LNCAP (cell line): Measurements from ENCODE around the gene LYSET.

Experiments
- CTCF ChIP-seq: fragments of 450-650 bp; IDR thresholded peaks from 2 replicates; pipeline ENCODE4 v1.5.1; 2017; ENCODE audit warnings: mild to moderate bottlenecking

LYSET gene

GRCh38 chr14:93171376-93171775 is 13.7 kb upstream of the LYSET start:
- TF ChIP-seq CTCF, result no peak

- no peak for TF ChIP-seq CTCF
Observed at GRCh38 chr14:93173943-93174395, 11.1 kb upstream of the LYSET start.

DNA sequence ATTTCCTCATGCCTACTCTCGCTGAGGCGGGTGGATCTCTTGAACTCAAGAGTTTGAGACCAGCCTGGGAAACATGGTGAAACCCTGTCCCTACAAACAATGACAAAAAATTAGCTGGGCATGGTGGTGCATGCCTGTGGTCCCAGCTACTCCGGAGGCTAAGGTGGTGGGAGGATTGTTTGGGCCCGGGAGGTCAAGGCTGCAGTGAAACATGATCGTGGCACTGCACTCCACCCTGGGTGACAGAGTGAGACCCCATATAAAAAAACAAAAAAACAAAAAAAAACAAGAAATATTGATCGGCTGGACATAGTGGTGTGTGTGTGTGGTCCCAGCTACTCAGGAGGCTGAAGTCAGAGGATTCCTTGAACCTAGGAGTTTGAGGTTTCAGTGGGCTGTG is 9.6 kb upstream of the LYSET start:
- no peak for TF ChIP-seq CTCF

DNA sequence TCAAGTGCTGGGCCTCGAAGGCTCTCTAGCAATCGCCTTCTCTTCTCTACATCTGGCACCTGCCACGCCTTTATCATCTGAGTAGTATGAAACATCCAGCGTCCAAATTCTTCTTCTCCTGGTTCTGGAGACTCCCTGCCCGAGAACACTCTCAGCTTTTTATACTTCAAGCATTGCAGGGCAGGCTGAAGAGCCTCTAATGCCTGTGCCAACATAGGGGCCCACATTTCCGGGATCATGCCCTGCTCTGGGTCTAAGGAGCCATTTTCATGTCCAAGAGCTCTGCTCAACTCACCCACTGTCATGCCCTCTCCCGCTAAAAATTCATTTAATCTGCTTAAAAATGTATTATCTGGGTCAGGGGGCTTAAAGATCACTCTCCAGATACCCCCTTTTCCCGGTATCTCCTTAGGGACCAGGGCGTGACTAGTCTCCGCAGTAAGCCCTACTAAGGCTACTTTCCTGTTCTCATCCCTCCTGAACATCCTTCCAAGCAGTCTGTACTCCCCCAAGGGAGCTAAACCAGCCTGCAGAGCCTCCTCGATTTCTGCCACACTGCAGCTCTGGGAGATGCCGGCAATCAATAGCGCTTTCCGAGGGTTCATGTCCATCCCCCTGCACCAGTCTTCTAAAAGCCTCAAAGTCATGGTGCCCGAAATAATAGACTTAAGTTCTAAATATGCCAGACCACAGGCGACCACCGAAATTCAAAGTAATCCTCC is 1.4 kb upstream of the LYSET start:
- TF ChIP-seq CTCF, result no peak

DNA sequence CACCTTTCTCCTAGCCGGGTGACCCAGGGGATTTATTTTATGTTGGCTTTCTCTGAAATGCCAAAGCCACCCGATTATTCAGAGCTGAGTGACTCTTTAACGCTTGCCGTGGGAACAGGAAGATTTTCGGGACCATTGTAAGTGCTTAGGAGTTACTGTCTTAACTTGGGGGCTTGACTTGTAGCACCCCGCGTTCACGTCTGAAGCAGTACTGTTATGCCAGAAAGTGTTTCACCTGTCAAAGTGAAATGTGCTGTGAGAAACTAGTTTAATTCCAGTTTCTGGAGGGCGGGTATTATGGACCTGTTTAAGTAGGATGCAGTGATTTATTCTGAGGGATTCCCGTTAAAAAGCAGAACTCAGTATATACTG is 218 bp downstream of the LYSET start:
- no peak for TF ChIP-seq CTCF

- TF ChIP-seq CTCF, result no peak
Observed at GRCh38 chr14:93186466-93186865, 1.3 kb downstream of the LYSET start.

DNA sequence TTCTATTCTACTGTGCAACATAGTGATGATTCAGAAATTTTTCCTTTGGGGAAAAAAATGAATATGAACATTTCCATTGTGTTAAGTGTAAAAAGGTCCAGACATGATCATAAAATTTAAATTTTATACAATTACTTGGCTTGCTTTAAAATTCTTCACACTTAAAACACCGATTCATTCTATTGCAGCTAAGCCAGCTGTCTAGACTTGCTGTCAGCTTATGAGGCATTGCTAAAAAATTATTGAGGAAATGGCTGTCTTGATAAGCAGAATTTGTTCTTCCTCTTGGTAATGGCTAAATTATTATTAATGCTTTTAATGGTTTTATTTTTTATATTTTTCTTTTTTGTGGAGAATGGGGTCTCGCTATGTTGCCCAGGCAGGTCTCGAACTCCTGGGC is 1.8 kb downstream of the LYSET start:
- TF ChIP-seq CTCF, result no peak
